NAMALWA (cell line): ENCODE results near the gene SCYL1.

Experiments used
- DNase-seq: peaks from one replicate; pipeline ENCODE4 v3.0.0-alpha.2; 2015; ENCODE audit warnings: low spot score

Gene SCYL1

DNA sequence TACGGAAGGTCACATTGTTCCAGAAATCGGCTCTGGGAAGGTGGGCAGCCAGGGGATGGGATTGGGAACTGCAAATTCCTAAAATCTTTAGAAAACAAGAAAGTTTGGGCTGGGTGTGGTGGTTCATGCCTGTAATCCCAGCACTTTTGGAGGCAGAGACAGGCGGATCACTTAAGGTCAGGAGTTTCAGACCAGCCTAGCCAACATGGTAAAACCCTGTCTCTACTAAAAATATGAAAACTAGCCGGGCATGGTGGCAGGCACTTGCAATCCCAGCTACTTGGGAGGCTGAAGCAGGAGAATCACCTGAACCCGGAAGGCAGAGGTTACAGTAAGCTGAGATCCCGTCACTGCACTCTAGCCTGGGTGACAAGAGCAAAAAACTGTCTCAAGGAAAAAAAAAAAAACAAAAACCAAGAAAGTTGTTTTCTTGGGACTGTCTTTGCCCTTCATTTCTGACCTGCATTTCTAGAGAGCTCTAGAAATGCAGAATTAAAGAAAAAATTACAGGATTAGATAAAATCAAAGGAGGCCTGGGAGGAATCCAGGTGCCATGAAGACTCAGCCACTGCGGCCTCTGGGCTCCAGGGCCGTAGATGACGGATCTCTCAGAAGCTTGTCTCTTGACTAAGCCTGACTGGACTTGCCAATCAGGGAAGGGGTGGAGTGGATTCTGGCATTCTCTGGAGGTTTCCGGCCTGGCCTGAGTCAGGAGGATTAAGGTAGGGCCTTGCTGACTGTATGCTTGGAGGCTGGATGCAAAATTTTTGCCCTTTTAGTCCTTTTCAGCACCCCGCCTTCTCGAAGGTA is 31.3 kb upstream of the SCYL1 start:
- DNase-seq: no peak

DNA sequence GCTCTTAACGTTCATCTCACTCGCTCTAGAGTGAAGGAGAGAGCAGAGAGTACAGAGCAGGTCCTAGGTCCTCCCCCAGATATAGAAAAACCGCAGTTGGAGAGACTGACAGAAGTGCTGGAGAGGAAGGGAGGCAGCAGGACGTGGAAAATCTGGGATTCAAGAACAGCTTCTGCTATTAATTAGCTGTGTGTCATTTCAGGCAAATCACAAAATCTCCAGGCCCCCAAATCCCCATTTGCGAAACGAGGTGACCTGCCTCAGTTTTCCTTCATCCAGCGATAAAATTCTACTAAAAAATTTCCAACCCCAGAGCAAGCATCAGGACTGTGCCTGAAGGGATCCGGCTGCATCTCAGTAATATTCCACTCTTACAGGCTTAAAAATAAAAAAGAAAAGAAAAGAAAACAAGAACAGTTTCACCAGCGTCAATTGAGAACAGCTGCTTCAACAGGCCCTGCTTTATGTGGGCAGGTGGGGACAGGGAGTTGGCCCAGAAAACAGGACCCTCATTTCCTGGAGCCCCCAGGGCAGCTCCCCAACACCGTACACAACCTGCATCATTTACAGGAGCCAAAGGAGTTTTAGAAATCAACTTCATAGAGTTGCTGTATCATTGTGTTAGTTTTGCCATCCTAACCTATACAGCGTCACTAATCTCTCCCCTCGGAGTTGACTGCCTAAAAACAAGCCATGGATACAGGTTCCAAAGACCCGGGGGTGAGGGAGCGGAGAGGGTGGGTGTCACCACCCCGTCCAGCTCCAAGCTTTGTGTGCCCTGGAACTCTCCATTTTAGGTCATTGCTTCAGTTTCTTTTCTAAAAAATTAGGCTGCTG is 28.4 kb upstream of the SCYL1 start:
- no peak for DNase-seq

DNA sequence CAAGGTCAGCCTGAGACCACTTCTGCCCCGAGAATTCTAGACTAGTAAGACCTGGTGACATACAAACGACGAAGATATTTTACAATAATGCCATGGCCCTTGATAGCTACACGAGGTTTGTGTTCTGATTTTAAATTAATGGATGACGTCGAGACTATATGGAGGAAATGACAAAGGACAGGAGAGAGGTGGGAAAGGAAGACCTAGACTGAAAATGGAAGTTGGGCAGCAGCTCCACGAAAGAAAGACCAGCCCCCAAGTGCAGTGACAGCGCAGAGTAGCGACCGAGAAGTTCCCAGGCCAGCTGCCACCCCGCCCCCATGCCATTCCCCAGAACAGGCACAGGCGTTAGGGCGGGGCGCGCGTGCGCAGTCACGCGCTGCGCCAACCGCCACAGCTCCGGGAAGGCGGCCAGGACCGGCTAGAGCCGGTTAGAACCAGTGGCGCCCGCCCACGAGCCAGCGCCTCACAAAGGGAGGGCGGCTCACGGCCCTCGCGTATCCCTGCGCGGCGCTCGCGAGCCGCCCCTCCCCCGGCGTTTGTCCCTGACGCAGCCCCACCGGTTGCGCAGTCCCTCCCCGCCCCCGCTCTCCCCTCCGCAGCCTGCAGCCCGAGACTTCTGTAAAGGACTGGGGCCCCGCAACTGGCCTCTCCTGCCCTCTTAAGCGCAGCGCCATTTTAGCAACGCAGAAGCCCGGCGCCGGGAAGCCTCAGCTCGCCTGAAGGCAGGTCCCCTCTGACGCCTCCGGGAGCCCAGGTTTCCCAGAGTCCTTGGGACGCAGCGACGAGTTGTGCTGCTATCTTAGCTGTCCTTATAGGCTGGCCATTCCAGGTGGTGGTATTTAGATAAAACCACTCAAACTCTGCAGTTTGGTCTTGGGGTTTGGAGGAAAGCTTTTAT is 27.5 kb upstream of the SCYL1 start:
- peak; percentile 97 for DNase-seq

DNA sequence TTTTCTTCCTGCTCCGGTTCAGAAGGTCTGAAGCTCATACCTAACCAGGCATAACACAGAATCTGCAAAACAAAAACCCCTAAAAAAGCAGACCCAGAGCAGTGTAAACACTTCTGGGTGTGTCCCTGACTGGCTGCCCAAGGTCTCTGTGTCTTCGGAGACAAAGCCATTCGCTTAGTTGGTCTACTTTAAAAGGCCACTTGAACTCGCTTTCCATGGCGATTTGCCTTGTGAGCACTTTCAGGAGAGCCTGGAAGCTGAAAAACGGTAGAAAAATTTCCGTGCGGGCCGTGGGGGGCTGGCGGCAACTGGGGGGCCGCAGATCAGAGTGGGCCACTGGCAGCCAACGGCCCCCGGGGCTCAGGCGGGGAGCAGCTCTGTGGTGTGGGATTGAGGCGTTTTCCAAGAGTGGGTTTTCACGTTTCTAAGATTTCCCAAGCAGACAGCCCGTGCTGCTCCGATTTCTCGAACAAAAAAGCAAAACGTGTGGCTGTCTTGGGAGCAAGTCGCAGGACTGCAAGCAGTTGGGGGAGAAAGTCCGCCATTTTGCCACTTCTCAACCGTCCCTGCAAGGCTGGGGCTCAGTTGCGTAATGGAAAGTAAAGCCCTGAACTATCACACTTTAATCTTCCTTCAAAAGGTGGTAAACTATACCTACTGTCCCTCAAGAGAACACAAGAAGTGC is 26.7 kb upstream of the SCYL1 start:
- DNase-seq: peak; percentile 80

DNA sequence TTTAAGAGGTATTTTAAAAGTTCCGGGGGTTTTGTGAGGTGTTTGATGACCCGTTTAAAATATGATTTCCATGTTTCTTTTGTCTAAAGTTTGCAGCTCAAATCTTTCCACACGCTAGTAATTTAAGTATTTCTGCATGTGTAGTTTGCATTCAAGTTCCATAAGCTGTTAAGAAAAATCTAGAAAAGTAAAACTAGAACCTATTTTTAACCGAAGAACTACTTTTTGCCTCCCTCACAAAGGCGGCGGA is 26.2 kb upstream of the SCYL1 start:
- DNase-seq: no peak

- peak; percentile 93 for DNase-seq
These were observed 25.7 kb upstream of the SCYL1 start, which contains the start of gene MALAT1 for GRCh38 chr11:65498977-65499712. MALAT1 (plus strand) TSS chr11:65499045.

- no peak for DNase-seq
These were observed 25.0 kb upstream of the SCYL1 start for GRCh38 chr11:65499713-65500386.

DNA sequence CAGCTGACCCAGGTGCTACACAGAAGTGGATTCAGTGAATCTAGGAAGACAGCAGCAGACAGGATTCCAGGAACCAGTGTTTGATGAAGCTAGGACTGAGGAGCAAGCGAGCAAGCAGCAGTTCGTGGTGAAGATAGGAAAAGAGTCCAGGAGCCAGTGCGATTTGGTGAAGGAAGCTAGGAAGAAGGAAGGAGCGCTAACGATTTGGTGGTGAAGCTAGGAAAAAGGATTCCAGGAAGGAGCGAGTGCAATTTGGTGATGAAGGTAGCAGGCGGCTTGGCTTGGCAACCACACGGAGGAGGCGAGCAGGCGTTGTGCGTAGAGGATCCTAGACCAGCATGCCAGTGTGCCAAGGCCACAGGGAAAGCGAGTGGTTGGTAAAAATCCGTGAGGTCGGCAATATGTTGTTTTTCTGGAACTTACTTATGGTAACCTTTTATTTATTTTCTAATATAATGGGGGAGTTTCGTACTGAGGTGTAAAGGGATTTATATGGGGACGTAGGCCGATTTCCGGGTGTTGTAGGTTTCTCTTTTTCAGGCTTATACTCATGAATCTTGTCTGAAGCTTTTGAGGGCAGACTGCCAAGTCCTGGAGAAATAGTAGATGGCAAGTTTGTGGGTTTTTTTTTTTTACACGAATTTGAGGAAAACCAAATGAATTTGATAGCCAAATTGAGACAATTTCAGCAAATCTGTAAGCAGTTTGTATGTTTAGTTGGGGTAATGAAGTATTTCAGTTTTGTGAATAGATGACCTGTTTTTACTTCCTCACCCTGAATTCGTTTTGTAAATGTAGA is 24.3 kb upstream of the SCYL1 start:
- DNase-seq: peak; percentile 64

DNA sequence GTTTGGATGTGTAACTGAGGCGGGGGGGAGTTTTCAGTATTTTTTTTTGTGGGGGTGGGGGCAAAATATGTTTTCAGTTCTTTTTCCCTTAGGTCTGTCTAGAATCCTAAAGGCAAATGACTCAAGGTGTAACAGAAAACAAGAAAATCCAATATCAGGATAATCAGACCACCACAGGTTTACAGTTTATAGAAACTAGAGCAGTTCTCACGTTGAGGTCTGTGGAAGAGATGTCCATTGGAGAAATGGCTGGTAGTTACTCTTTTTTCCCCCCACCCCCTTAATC is 23.8 kb upstream of the SCYL1 start:
- peak; percentile 44 for DNase-seq

DNA sequence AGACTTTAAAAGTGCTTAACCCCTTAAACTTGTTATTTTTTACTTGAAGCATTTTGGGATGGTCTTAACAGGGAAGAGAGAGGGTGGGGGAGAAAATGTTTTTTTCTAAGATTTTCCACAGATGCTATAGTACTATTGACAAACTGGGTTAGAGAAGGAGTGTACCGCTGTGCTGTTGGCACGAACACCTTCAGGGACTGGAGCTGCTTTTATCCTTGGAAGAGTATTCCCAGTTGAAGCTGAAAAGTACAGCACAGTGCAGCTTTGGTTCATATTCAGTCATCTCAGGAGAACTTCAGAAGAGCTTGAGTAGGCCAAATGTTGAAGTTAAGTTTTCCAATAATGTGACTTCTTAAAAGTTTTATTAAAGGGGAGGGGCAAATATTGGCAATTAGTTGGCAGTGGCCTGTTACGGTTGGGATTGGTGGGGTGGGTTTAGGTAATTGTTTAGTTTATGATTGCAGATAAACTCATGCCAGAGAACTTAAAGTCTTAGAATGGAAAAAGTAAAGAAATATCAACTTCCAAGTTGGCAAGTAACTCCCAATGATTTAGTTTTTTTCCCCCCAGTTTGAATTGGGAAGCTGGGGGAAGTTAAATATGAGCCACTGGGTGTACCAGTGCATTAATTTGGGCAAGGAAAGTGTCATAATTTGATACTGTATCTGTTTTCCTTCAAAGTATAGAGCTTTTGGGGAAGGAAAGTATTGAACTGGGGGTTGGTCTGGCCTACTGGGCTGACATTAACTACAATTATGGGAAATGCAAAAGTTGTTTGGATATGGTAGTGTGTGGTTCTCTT is 23.2 kb upstream of the SCYL1 start:
- peak; percentile 45 for DNase-seq

DNA sequence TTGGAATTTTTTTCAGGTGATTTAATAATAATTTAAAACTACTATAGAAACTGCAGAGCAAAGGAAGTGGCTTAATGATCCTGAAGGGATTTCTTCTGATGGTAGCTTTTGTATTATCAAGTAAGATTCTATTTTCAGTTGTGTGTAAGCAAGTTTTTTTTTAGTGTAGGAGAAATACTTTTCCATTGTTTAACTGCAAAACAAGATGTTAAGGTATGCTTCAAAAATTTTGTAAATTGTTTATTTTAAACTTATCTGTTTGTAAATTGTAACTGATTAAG is 22.7 kb upstream of the SCYL1 start:
- DNase-seq: peak; percentile 18

- peak; percentile 46 for DNase-seq
These were observed 22.1 kb upstream of the SCYL1 start for GRCh38 chr11:65502555-65503367.

DNA sequence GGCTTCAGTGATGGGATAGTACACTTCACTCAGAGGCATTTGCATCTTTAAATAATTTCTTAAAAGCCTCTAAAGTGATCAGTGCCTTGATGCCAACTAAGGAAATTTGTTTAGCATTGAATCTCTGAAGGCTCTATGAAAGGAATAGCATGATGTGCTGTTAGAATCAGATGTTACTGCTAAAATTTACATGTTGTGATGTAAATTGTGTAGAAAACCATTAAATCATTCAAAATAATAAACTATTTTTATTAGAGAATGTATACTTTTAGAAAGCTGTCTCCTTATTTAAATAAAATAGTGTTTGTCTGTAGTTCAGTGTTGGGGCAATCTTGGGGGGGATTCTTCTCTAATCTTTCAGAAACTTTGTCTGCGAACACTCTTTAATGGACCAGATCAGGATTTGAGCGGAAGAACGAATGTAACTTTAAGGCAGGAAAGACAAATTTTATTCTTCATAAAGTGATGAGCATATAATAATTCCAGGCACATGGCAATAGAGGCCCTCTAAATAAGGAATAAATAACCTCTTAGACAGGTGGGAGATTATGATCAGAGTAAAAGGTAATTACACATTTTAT is 21.4 kb upstream of the SCYL1 start:
- peak; percentile 33 for DNase-seq

DNA sequence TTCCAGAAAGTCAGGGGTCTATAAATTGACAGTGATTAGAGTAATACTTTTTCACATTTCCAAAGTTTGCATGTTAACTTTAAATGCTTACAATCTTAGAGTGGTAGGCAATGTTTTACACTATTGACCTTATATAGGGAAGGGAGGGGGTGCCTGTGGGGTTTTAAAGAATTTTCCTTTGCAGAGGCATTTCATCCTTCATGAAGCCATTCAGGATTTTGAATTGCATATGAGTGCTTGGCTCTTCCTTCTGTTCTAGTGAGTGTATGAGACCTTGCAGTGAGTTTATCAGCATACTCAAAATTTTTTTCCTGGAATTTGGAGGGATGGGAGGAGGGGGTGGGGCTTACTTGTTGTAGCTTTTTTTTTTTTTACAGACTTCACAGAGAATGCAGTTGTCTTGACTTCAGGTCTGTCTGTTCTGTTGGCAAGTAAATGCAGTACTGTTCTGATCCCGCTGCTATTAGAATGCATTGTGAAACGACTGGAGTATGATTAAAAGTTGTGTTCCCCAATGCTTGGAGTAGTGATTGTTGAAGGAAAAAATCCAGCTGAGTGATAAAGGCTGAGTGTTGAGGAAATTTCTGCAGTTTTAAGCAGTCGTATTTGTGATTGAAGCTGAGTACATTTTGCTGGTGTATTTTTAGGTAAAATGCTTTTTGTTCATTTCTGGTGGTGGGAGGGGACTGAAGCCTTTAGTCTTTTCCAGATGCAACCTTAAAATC is 20.8 kb upstream of the SCYL1 start:
- no peak for DNase-seq

DNA sequence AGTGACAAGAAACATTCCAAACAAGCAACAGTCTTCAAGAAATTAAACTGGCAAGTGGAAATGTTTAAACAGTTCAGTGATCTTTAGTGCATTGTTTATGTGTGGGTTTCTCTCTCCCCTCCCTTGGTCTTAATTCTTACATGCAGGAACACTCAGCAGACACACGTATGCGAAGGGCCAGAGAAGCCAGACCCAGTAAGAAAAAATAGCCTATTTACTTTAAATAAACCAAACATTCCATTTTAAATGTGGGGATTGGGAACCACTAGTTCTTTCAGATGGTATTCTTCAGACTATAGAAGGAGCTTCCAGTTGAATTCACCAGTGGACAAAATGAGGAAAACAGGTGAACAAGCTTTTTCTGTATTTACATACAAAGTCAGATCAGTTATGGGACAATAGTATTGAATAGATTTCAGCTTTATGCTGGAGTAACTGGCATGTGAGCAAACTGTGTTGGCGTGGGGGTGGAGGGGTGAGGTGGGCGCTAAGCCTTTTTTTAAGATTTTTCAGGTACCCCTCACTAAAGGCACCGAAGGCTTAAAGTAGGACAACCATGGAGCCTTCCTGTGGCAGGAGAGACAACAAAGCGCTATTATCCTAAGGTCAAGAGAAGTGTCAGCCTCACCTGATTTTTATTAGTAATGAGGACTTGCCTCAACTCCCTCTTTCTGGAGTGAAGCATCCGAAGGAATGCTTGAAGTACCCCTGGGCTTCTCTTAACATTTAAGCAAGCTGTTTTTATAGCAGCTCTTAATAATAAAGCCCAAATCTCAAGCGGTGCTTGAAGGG is 20.0 kb upstream of the SCYL1 start:
- DNase-seq: peak; percentile 39

GRCh38 chr11:65505466-65506289 is 19.2 kb upstream of the SCYL1 start:
- peak; percentile 50 for DNase-seq
